OCI-LY7 (cell line): ENCODE measurements around the gene MECR. TPM values are rescaled to one million over a fixed set of nuclear protein-coding genes. Genes with fewer than 3 reads are reported as not detected.

Experiments
- BruUV-seq: library from RNA; stranded (reverse); fragments of 400-500 nt; replicated peaks from 2 replicates; lab custom pipeline; 2021; lab: Mats Ljungman, UMichigan
- CTCF ChIA-PET: fragments of 300-600 bp; sonication (Branson Sonifier 250); formaldehyde crosslinking; loops from one replicate; lab custom pipeline; 2022; ENCODE audit warnings: antibody characterized with exemption; ENCODE audit not compliant: unreplicated experiment; lab: Charles Lee
- POLR2A ChIA-PET: fragments of 300-600 bp; sonication (Branson Sonifier 250); formaldehyde crosslinking; loops from one replicate; lab custom pipeline; 2022; ENCODE audit warnings: antibody characterized with exemption; lab: Charles Lee
- DNase-seq: peaks from one replicate; pipeline ENCODE4 v3.0.0-alpha.2; 2015; ENCODE audit warnings: low spot score
- H2AFZ ChIP-seq: fragments of 200-600 bp; sonication (generic), shearing (Covaris generic); 2 replicates; pipeline ENCODE4 v1.6.1; 2014; ENCODE audit warnings: mild to moderate bottlenecking, antibody characterized with exemption, low read length, moderate library complexity
- H3K27ac ChIP-seq: fragments of 200-600 bp; sonication (generic); 2 replicates; pipeline ENCODE4 v1.5.1; 2014; ENCODE audit warnings: mixed run types, low read depth, mild to moderate bottlenecking, moderate library complexity, low read length, inconsistent platforms; ENCODE audit not compliant: poor library complexity, severe bottlenecking
- H3K36me3 ChIP-seq: fragments of 200-600 bp; sonication (generic); 2 replicates; pipeline ENCODE4 v1.6.1; 2014; ENCODE audit warnings: mild to moderate bottlenecking, antibody characterized with exemption, low read length, moderate library complexity, mixed read lengths; ENCODE audit not compliant: insufficient read depth
- H3K4me1 ChIP-seq: fragments of 200-600 bp; sonication (generic); 2 replicates; pipeline ENCODE4 v1.5.1; 2014; ENCODE audit warnings: mild to moderate bottlenecking, low read length; ENCODE audit not compliant: insufficient read depth, poor library complexity, severe bottlenecking
- H3K4me2 ChIP-seq: fragments of 200-600 bp; sonication (generic); 2 replicates; pipeline ENCODE4 v1.6.1; 2014; ENCODE audit warnings: mild to moderate bottlenecking, low read length
- H3K4me3 ChIP-seq: fragments of 200-600 bp; sonication (generic); 2 replicates; pipeline ENCODE4 v1.5.1; 2014; ENCODE audit warnings: mild to moderate bottlenecking, low read depth, low read length; ENCODE audit not compliant: poor library complexity, severe bottlenecking
- H3K79me2 ChIP-seq: fragments of 200-600 bp; sonication (generic); 2 replicates; pipeline ENCODE4 v1.6.1; 2016; ENCODE audit warnings: low read depth, mild to moderate bottlenecking, low read length, moderate library complexity, mixed read lengths; ENCODE audit not compliant: insufficient read depth
- H3K9me2 ChIP-seq: fragments of 200-600 bp; sonication (generic); 2 replicates; pipeline ENCODE4 v1.6.1; 2016; ENCODE audit warnings: mild to moderate bottlenecking, low read length, mixed read lengths; ENCODE audit not compliant: insufficient read depth
- H3K9me3 ChIP-seq: fragments of 200-600 bp; sonication (generic); 2 replicates; pipeline ENCODE4 v1.6.1; 2014; ENCODE audit warnings: mild to moderate bottlenecking, mixed run types, low read length, mixed read lengths
- H4K20me1 ChIP-seq: fragments of 200-600 bp; sonication (generic); 2 replicates; pipeline ENCODE4 v1.6.1; 2014; ENCODE audit warnings: mild to moderate bottlenecking, antibody characterized with exemption, low read length, moderate library complexity, mixed read lengths; ENCODE audit not compliant: insufficient read depth
- EZH2phosphoT487 ChIP-seq: fragments of 200-600 bp; sonication (generic); IDR thresholded peaks from 2 replicates; pipeline ENCODE4 v1.6.1; 2018; ENCODE audit warnings: low read depth, borderline replicate concordance, mild to moderate bottlenecking, mixed run types, antibody characterized with exemption, low read length, moderate library complexity, mixed read lengths
- intact Hi-C: fragments of 100-400 bp; cut with micrococcal nuclease; formaldehyde crosslinking; loops from one replicate; pipeline ENCODE4 v1.10.0; 2022; ENCODE audit not compliant: unreplicated experiment
- total RNA-seq, 2 experiments: library from RNA; depleted of rRNA in 1 of 2; stranded (reverse); fragments of >200 nt in 1 of 2; shearing (Covaris generic) in 1 of 2; gene quantifications; 2 replicates each; pipeline ENCODE4 v1.2.3, GENCODE V29; 2014 to 2022
- TF ChIP-seq, protein P1 (sequence below): fragments of 200-600 bp; sonication (generic); conservative IDR thresholded peaks from 2 replicates; pipeline ENCODE4 v1.5.1; 2014; ENCODE audit warnings: mild to moderate bottlenecking, antibody characterized with exemption, low read length, moderate library complexity, mixed read lengths

MECR gene
- total RNA-seq, 2 experiments from 2014 or later: 33.3 to 33.5 TPM

DNA sequence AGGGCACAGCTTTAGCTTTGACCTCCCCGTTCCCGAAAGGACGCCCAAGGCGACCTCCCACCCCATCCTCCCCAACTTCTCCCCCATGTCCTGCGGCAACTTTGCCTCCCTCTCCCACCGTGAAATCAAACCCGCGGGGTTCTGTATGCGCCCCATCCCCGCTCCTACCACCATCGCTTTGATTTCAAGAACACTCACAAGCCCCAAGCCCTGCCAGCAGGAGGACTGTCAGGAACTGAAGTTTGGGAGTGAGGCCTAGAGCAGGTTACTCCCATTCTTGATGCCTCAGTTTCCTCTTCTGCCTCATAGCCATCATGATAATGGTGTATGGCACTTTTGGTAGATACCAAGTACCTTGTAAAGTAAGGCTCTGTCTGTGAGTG lies 7.9 kb upstream of the MECR start:
- H3K36me3 ChIP-seq: no peaks in the 10 kb centered on the region
- H3K9me3 ChIP-seq: no peaks in the 10 kb centered on the region
- TF ChIP-seq, protein P1, sequence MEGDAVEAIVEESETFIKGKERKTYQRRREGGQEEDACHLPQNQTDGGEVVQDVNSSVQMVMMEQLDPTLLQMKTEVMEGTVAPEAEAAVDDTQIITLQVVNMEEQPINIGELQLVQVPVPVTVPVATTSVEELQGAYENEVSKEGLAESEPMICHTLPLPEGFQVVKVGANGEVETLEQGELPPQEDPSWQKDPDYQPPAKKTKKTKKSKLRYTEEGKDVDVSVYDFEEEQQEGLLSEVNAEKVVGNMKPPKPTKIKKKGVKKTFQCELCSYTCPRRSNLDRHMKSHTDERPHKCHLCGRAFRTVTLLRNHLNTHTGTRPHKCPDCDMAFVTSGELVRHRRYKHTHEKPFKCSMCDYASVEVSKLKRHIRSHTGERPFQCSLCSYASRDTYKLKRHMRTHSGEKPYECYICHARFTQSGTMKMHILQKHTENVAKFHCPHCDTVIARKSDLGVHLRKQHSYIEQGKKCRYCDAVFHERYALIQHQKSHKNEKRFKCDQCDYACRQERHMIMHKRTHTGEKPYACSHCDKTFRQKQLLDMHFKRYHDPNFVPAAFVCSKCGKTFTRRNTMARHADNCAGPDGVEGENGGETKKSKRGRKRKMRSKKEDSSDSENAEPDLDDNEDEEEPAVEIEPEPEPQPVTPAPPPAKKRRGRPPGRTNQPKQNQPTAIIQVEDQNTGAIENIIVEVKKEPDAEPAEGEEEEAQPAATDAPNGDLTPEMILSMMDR: no peak
- no peak for TF ChIP-seq EZH2phosphoT487
- BruUV-seq: no TSS peak
- H4K20me1 ChIP-seq: no peaks in the 10 kb centered on the region
- H3K4me1 ChIP-seq: peaks cover 15% of the 10 kb centered on the region
- CTCF ChIA-PET: no interaction called here
- no peak overlapping the region for H3K4me3 ChIP-seq
- H3K27ac ChIP-seq: no peak overlapping the region
- DNase-seq: no peak
- H3K9me2 ChIP-seq: no peaks in the 10 kb centered on the region
- intact Hi-C loops: loop anchor here (5.0 to 10.0 kb wide), 3 partner anchors 86 to 1469 kb away; no protein-coding TSS in a partner anchor
- no peak overlapping the region for H3K4me2 ChIP-seq
- POLR2A ChIA-PET: no interaction called here
- H2AFZ ChIP-seq: no peak overlapping the region
- no peaks in the 10 kb centered on the region for H3K79me2 ChIP-seq

DNA sequence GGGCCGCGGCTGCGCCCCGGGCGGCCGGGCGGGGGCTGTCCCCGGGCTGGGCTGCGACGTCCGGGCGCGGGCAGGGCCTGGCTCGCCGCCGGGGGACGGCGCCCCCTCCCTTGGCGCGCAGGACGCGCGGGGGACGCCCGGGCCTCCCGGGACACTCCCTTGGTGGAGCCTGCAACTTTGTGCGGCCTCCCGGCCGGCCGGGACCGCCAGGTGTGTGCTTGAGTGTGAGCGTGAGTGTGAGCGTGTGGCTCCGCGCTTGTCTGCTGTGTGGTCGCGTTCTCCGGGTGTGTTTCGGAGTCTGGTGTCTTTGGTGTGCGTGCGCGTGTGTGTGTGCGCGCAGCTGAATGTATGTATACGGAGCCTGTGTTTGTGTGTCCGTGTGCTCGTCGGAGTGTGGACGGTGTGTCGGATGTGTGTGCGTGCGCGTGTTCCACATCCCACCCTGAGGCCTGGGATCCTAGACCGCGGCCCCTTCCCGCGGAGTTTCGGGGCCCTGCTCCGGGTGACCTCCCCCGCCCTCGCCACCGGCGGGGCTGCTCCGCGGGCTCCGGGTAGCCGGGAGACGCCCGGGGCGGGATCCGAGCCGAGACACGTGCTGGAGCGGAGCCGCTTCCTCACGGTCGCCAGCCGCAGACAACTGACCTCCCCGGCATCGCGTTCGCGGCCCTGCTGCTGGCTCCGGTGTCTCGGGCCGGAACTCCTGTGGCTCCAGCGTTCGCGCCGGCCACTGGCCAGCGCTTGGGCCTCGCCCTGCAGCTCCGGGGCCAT lies 7.3 kb upstream of the MECR start:
- H3K9me3 ChIP-seq: no peaks in the 10 kb centered on the region
- DNase-seq: no peak
- no peaks in the 10 kb centered on the region for H3K9me2 ChIP-seq
- H3K4me2 ChIP-seq: no peak overlapping the region
- ChIA-PET POLR2A (no interaction called here), CTCF (no interaction called here)
- H2AFZ ChIP-seq: no peak overlapping the region
- no peak overlapping the region for H3K4me3 ChIP-seq
- H3K4me1 ChIP-seq: peaks cover 15% of the 10 kb centered on the region
- no peaks in the 10 kb centered on the region for H3K36me3 ChIP-seq
- no peak overlapping the region for H3K27ac ChIP-seq
- intact Hi-C loops: loop anchor here (2.0 to 10.0 kb wide), 4 partner anchors 87 to 1469 kb away; no protein-coding TSS in a partner anchor
- H4K20me1 ChIP-seq: no peaks in the 10 kb centered on the region
- H3K79me2 ChIP-seq: no peaks in the 10 kb centered on the region
- no TSS peak for BruUV-seq
- TF ChIP-seq, protein P1: no peak
- TF ChIP-seq EZH2phosphoT487: no peak; the same call in 1 of the 2 replicates
